ENCODE data around the gene KPNA6.

KPNA6 gene

GRCh38 chr1:32187850-32188249 lies 80.0 kb downstream of the KPNA6 start:
- DNase-seq (ENCODE audit: low spot score) = no peak

DNA sequence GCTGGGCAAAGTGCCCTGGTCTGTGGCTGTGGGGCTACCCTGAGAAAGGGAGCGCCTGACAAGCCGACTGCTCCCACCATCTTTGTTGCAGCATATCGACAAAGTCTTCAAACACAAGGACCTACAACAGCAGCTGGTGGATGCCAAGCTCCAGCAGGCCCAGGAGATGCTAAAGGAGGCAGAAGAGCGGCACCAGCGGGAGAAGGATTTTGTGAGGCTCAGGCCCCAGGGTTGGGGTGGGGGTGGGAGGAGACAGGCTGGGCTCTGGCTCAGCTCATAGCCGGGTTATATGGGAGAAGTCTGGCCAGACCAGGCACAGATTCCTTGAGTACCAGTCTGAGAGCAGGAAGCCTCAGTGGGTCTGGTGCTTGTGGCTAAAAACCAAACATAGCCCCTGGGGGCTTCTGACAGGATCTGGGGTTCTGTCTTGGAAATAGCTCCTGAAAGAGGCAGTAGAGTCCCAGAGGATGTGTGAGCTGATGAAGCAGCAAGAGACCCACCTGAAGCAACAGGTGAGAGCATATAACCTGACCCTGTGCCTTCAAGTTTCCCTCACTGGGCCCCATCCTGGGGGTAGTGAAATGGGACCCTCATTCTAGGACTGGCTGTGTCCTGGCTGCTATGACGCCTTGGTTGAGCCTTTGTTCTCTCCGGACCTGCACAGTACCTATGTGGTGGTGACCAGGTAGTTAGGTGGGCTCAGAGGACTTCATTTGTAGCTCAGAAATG lies 84.5 kb downstream of the KPNA6 start:
- DNase-seq (ENCODE audit: low spot score) = no peak

DNA sequence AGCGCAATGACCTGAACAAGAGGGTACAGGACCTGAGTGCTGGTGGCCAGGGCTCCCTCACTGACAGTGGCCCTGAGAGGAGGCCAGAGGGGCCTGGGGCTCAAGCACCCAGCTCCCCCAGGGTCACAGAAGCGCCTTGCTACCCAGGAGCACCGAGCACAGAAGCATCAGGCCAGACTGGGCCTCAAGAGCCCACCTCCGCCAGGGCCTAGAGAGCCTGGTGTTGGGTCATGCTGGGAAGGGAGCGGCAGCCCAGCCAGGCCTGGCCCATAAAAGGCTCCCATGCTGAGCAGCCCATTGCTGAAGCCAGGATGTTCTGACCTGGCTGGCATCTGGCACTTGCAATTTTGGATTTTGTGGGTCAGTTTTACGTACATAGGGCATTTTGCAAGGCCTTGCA lies 87.1 kb downstream of the KPNA6 start:
- DNase-seq (ENCODE audit: low spot score) = no peak

GRCh38 chr1:32195531-32195930 lies 87.7 kb downstream of the KPNA6 start:
- no peak for DNase-seq (ENCODE audit: low spot score)

GRCh38 chr1:32195972-32196823 lies 88.3 kb downstream of the KPNA6 start:
- DNase-seq (ENCODE audit: low spot score) = no peak

- DNase-seq (ENCODE audit: low spot score) = no peak
Observed at GRCh38 chr1:32197074-32197473, 89.2 kb downstream of the KPNA6 start.

DNA sequence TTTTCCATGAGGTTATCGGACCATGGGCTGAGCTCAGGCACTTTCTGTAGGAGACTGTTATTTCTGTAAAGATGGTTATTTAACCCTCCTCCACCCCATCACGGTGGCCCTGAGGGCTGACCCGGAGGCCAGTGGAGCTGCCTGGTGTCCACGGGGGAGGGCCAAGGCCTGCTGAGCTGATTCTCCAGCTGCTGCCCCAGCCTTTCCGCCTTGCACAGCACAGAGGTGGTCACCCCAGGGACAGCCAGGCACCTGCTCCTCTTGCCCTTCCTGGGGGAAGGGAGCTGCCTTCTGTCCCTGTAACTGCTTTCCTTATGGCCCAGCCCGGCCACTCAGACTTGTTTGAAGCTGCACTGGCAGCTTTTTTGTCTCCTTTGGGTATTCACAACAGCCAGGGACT lies 90.0 kb downstream of the KPNA6 start:
- DNase-seq (ENCODE audit: low spot score) = no peak

GRCh38 chr1:32198237-32199042 lies 90.6 kb downstream of the KPNA6 start:
- no peak for DNase-seq (ENCODE audit: low spot score)

GRCh38 chr1:32199043-32199716 lies 91.3 kb downstream of the KPNA6 start:
- DNase-seq (ENCODE audit: low spot score) = no peak

- no peak for DNase-seq (ENCODE audit: low spot score)
Observed at GRCh38 chr1:32199717-32200072, 91.8 kb downstream of the KPNA6 start.

GRCh38 chr1:32200226-32201010 lies 92.6 kb downstream of the KPNA6 start, which contains the start of gene CCDC28B:
Gene CCDC28B, plus strand, starts transcription at chr1:32200595. Its CDS starts 1,341 bp downstream, at chr1:32201936.
- peak; percentile 54 for DNase-seq (ENCODE audit: low spot score)

DNA sequence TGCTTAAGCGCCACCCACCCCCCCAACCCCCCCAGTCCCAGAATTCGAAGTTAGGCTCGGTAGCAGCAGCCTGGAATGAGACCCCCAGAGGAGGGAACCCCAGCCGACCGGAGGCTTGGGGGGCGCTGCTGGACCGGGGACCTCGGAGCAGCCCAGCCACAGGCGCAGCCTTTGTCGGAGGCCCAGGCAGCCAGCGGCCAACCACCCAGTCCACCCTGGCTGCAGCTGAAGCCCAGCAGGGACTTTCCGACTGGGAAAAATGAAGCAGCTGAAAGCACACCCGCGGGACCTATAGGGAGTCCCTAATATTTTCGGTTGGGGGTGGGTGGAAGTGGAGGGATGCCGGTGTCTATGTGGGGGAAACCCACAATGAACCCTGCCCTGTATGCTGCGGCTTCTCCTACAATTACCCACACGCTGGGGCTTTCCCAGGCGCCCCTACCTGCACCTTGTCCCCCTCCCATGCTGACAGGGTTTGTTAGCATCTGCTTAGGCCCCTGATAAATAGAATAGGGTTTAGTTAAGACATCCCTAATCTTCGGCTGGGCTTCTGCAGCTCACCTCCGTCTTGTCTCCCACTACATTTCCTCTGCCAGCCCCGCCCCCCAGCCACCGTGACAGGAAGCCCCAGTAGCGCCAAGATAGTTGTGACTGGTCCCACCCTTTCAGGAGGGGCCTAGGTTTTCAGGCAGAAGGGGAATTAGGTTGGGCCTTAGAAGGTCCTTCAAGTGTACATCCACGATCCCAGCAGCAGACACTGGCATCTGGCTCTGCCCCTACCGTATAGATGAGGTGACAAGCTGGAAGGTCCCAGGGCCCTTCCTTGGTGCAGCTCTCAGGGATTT lies 93.4 kb downstream of the KPNA6 start:
- DNase-seq (ENCODE audit: low spot score) = no peak

DNA sequence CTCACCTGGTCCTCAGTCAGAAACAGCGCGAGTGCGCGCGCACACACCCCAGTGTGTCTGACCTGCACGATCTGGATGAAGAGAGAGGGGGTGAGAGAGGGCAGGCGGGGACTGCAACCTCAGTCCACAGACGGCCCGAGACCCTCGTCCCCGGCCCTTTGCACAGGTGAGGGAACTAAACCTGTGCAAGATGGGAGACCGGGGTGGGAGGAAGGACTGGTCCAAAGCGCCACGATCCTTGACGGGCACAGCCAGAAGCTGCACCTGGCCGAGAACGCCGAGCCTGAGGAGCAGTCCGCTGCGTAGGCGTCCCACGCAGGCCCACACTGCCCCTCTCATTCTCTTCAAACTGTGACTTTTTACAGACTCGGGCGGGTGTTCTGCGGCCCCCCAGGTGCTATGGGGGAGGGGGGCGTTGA lies 97.1 kb downstream of the KPNA6 start:
- DNase-seq (ENCODE audit: low spot score) = no peak

GRCh38 chr1:32205401-32206370 lies 97.8 kb downstream of the KPNA6 start, which contains the start of gene IQCC:
Gene IQCC, plus strand, starts transcription at chr1:32205671. Its CDS starts 11 bp downstream, at chr1:32205682.
- peak; percentile 77 for DNase-seq (ENCODE audit: low spot score)

- DNase-seq (ENCODE audit: low spot score) = no peak
Observed at GRCh38 chr1:32208469-32208868, 100.6 kb downstream of the KPNA6 start.

GRCh38 chr1:32208891-32209328 lies 101.1 kb downstream of the KPNA6 start, which contains the start of gene DCDC2B:
Gene DCDC2B, plus strand, starts transcription at chr1:32209089. Its CDS starts 5 bp downstream, at chr1:32209094.
- DNase-seq (ENCODE audit: low spot score) = no peak

- peak; percentile 52 for DNase-seq (ENCODE audit: low spot score)
Observed at GRCh38 chr1:32215629-32216480, 108.0 kb downstream of the KPNA6 start.

GRCh38 chr1:32216566-32216965 lies 108.7 kb downstream of the KPNA6 start:
- no peak for DNase-seq (ENCODE audit: low spot score)
